Activated effector memory CD4-positive, alpha-beta T cell treated with Interleukin-2 at 50 U/mL for 16 hours (primary cell): Measurements from ENCODE around the gene CCR8.
"Not testable (repeated sequence)": the region's sequence is repeated elsewhere in the genome, so short reads cannot be mapped to it uniquely, and the experiment has no call there.

Source experiments
- DNase-seq: peaks from one replicate; pipeline ENCODE4 v3.0.0-alpha.2; 2020

The CCR8 gene

GRCh38 chr3:39351134-39351533 is 21.6 kb downstream of the CCR8 start:
- not testable (repeated sequence) for DNase-seq

DNA sequence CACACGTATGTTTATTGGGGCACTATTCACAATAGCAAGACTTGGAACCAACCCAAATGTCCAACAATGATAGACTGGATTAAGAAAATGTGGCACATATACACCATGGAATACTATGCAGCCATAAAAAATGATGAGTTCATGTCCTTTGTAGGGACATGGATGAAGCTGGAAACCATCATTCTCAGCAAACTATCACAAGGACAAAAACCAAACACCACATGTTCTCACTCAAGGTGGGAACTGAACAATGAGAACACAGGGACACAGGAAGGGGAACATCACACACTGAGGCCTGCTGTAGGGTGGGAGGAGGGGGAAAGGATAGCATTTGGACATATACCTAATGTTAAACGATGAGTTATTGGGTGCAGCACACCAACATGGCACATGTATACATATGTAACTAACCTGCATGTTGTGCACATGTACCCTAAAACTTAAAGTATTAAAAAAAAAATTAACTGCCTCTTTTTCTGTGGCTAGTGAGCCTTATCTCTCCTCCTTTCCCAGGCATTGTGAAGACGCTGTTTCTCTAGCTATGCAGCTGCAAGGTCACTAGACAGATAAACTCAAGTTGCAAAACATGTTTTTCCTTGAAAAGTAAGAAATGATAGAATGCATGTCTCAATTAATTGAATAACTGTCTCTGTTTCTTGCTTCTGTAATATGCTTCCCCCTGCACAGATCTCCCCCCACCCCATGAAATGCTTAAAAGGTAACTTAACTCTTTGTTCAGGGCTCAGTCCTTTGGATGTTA is 23.8 kb downstream of the CCR8 start:
- DNase-seq, result not testable (repeated sequence)

GRCh38 chr3:39358333-39358732 is 28.8 kb downstream of the CCR8 start:
- DNase-seq, result no peak

- DNase-seq, result peak; percentile 27
Measured at GRCh38 chr3:39361252-39361927, 31.9 kb downstream of the CCR8 start.

- no peak for DNase-seq
Measured at GRCh38 chr3:39362192-39362591, 32.7 kb downstream of the CCR8 start.

GRCh38 chr3:39362812-39363211 is 33.3 kb downstream of the CCR8 start:
- no peak for DNase-seq

GRCh38 chr3:39370450-39370849 is 40.9 kb downstream of the CCR8 start:
- DNase-seq, result not testable (repeated sequence)

DNA sequence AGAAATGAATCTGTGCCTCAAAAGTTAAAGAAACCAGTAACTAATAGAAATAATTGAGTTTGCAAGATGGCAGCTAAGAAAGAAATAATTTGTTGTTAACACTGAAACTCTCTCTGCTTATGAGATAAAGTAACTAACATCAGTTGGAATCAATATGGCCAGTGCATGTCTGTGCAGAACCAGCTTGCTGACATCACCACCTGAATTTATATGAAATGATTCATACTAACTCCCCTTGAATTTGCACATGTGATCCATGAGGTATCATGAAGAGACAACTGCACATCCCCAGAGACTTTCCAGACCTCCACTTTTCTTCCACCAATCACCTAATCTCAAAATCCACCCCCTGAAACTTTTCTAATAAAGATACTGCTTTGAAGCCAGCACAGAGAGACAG is 43.3 kb downstream of the CCR8 start:
- DNase-seq, result no peak

DNA sequence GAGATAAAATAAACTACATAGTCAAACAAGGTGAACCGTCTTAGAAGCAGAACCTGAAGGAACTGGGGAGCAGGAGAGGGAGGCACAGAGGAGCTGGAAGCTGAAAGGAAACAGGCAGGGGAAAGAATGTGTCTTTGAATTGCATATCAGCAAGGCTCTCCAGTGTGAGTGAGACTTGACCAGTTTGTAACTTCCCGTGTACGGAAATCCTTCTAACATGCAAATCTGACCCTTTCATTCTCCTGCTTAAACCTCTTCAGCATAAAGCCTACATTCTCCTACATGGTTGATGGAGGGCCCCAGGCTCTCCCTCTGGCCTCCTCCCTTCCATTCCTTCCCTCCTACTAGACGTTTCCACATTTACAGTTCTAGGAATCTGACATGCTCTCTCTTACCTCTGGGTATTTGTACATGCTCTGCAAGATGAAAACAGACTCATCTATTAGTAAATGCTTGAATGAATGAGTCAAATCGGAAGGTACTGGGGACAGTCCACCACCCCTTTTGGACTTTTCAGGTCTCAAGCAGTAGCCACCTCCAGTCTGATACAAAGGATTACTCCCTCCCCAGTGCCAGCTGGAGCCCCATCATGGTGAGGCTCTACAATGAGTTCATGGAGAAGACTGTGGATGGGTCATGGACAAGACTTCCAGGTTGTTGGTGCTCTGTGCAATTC is 47.6 kb downstream of the CCR8 start:
- no peak for DNase-seq

DNA sequence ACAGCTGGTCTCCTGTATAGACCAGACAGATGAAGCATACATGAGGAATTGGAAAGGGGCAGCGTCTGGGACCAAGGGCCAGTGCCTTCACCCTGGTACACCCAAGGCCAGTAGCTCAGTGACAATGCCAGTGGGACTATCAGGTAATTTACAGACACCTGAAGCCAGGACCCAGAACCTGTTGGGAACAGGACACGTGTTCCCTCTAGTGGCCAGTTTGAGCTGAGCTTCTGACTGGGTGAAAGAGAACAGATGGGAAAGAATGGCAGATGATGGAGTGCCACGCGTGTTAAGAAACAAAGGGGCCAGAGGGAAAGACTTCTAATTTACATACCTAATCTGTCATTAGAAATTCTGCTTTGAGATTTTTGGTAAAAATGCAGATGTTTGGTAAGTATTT is 48.6 kb downstream of the CCR8 start:
- peak; percentile 33 for DNase-seq

DNA sequence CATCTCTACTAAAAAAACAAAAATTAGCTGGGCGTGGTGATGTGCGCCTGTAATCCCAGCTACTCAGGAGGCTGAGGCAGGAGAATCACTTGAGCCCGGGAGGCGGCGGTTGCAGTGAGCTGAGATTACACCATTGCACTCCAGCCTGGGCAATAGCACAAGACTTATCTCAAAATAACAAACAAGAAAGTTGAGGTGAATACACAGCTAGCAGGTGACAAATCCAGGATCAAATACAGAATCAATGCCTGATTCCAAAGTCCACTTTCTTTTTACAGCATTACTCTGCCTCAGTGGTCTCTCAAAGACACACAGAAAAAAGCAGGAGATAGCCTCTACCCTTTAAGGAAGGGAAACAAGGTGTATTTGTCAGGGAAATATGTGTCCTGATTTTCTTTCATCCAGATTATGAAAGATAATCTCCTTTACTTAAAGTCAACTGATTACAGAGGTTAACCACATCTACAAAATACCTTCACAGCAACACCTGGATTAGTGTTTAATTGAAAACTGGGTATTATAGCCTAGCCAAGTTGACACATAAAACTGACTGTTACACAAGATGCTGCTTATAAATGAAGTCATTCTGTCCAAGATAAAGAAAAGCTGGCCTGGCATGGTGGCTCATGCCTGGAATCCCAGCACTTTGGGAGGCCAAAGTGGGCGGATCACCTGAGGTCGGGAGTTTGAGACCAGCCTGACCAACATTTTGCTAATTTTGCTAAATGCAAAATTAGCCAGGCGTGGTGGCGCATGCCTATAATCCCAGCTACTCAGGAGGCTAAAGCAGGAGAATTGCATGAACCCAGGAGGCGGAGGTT is 49.7 kb downstream of the CCR8 start:
- DNase-seq, result no peak

- no peak for DNase-seq
Measured at GRCh38 chr3:39379778-39380155, 50.3 kb downstream of the CCR8 start.

DNA sequence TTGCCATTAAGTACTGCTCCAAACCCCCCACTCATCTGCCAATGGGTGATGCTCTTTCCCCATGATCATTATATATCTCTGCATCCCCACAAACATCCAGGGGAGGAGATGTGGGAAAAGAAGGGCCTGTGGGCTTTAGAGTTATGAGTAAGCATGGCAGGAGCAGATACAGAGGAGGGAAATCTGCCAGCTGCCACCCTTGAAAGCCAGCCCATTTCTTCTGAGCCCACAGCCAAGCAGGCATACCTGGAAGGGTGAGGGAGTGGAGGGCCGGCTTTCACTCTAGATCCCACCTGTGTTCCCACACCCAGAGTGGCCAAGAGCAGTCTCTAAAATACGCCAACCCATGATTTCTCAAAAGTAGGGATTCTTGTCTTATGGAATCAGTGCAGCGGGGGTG is 51.9 kb downstream of the CCR8 start:
- DNase-seq, result no peak
